Activated CD4-positive, CD25-positive, alpha-beta regulatory T cell treated with anti-CD3 and anti-CD28 coated beads, Interleukin-2, amount 50 U/mL, for 16 hours (primary cell): ENCODE data around the gene COG8.
"Not testable (repeated sequence)": the region's sequence is repeated elsewhere in the genome, so short reads cannot be mapped to it uniquely, and the experiment has no call there.

Experiments
- DNase-seq: peaks from one replicate; pipeline ENCODE4 v3.0.0-alpha.2; 2020; ENCODE audit warnings: low read depth, low spot score

Gene COG8, protein sequence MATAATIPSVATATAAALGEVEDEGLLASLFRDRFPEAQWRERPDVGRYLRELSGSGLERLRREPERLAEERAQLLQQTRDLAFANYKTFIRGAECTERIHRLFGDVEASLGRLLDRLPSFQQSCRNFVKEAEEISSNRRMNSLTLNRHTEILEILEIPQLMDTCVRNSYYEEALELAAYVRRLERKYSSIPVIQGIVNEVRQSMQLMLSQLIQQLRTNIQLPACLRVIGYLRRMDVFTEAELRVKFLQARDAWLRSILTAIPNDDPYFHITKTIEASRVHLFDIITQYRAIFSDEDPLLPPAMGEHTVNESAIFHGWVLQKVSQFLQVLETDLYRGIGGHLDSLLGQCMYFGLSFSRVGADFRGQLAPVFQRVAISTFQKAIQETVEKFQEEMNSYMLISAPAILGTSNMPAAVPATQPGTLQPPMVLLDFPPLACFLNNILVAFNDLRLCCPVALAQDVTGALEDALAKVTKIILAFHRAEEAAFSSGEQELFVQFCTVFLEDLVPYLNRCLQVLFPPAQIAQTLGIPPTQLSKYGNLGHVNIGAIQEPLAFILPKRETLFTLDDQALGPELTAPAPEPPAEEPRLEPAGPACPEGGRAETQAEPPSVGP

DNA sequence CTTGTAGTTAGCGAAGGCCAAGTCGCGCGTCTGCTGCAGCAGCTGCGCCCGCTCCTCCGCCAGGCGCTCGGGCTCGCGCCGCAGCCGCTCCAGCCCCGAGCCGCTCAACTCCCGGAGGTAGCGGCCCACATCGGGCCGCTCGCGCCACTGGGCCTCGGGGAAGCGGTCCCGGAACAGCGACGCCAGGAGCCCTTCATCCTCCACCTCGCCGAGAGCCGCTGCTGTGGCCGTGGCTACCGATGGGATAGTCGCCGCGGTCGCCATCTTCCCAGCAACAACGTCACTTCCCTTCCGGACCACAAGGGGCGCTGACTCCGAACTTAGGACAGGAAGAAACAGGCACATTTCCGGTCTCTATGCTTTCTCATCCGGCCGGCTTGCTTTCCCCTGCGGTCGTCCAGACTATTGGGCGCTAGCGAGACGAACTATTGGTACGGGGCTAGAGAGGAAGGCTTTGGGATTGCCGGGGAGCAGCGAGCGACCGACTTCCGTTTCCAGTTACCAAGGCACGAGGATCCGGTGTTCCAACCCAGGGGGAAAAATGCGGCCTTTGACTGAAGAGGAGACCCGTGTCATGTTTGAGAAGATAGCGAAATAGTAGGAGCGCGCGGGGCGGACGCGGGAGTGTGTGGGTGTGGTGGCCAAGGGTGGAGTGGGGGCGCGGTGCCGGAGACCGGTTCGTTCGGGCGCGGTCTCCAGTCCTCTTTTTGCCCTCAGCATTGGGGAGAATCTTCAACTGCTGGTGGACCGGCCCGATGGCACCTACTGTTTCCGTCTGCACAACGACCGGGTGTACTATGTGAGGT lies at the start of gene COG8, which contains the start of gene NIP7:
Gene COG8 (minus strand): TSS at position 276 of the 806 bp plus-strand sequence. CDS start 12 bp downstream, at position 264.
Gene NIP7 (plus strand): TSS at position 484 of the 806 bp plus-strand sequence. CDS start 58 bp downstream, at position 542.
- peak; percentile 83 for DNase-seq

- DNase-seq, result no peak
Measured at GRCh38 chr16:69386596-69386995, 47.2 kb upstream of the COG8 start.

- no peak for DNase-seq
Measured at GRCh38 chr16:69384974-69385373, 45.6 kb upstream of the COG8 start.

DNA sequence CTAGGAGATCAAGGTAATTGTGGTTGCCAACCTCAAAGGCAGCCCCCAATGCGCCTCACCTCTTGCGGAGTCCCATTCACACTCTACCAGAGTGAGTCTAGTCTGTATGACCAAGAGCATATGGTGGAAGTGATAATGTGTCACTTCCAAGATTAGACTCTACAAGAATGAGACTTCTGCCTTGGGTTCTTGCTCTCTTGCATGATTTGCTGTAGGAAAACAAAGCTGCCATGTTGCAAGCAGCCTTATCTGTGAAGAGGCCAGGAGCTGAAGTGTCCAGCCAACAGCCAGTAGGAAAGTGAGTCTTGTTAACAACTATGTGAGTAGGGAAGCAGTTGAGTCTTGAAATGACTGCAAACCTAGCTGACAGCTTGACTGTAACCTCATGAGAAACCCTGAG lies 43.1 kb upstream of the COG8 start:
- no peak for DNase-seq

DNA sequence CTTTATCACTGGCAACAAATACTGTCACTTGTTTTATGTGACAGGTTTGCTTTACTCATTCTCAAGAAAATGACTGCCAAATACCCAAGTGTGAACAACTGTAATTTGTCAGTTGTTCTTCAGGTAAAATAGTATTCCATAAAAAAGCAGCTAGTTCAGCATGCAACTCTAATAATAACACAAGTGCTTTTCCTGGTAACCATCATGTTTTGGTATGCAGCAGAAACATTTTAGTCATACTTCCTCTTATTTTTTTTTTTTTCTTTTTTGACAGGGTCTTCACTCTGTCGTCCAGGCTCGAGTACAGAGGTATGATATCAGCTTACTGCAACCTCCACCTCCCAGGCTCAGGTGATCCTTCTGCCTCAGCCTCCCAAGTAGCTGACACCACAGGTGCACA lies 41.9 kb upstream of the COG8 start:
- DNase-seq, result no peak

GRCh38 chr16:69378760-69379159 lies 39.4 kb upstream of the COG8 start:
- no peak for DNase-seq

DNA sequence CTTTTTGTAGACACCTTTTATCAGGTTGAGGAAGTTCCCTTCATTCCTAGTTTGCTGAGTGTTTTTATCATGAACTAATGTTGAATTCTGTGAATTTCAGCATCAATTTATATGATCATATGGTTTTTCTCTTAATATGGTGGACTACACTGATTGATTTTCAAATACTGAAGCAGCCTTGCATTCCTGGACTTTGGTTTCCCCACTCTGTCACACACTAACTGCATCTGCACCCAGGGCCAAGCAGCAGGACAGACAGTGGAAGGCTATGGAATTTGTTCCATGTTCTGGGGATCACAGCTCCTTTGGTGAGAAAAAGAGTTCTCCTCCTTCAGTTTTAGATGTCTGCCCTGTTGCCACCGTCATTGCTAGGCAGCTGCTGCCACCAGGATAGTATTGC lies 38.7 kb upstream of the COG8 start:
- DNase-seq, result no peak

GRCh38 chr16:69376393-69377059 lies 37.2 kb upstream of the COG8 start:
- no peak for DNase-seq

DNA sequence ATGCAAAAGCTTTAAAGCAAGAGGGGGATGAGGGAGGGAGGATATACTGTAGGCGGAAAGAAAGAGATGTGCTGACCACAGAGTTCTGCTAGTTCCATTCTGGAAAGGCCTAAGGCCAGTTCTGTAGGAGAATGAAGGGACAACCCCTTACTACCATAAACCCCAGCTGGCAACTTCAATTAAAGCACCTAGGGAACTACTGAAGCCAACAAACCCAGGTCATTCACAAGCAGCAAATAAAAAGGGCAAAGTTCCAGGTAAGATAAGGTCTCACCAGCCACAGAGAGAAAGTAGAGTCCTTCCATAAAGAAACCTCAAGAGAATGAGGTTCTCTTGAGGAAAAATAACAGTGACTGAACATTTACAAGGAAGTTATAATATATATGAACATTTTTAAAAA lies 33.7 kb upstream of the COG8 start:
- no peak for DNase-seq

GRCh38 chr16:69371564-69371963 lies 32.2 kb upstream of the COG8 start:
- DNase-seq, result no peak

DNA sequence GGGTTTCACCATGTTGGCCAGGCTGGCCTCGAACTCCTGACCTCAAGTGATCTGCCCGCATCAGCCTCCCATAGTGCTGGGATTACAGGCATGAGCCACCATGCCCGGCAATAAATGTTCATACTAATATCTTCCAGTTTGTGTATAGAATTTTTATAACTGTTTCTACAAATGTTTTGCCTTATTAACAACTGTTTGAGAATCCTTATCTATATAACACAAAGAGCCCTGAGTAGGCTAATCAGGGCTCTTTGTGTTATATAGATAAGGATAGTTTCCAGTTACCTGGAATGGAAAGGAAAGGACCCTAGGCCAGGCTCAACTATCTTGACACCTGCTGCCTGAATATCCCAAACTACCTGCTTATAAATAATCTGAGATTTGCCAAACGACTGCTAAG lies 29.5 kb upstream of the COG8 start:
- no peak for DNase-seq

GRCh38 chr16:69367980-69368379 lies 28.6 kb upstream of the COG8 start:
- no peak for DNase-seq

DNA sequence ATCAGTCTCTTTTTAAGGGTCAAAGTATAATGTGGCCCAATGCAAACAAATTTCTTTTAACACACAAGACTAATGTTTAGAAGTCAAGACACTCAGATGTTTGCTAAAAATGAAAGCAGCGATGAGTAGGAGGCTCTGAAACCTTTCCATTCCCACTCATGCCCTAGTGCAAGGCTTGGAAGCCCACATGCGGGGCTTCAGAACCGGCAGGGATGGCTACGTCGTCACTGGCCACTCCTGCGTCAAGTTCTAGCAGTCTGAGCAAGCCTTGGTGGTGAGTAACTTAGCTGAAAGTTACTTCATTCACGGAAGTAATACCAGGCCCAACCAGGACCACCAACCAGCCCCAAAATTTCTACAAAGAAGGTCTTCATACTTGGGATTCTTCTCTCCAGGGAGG lies 27.1 kb upstream of the COG8 start:
- DNase-seq, result no peak

GRCh38 chr16:69365901-69366300 lies 26.5 kb upstream of the COG8 start:
- DNase-seq, result no peak

DNA sequence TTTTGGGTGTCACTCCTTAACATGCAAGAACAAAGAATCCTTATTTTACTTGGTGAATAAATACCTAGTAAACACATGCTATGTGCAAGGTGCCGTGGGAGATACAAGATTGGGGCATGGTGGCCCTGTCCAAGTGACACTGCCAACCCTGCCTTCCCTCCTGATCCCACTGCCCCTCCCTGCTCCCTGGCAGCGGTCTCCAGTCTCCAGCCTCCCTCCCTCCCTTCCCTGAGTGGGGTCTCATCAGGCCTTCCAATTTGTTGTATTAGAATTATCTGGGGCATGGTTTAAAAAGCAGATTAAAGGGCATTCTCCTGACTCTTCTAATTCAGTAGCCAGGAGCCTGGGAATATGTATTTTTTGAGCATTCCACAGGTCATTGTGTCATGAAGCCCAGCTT lies 24.7 kb upstream of the COG8 start:
- DNase-seq, result no peak

- DNase-seq, result no peak
Measured at GRCh38 chr16:69363281-69363717, 23.9 kb upstream of the COG8 start.

DNA sequence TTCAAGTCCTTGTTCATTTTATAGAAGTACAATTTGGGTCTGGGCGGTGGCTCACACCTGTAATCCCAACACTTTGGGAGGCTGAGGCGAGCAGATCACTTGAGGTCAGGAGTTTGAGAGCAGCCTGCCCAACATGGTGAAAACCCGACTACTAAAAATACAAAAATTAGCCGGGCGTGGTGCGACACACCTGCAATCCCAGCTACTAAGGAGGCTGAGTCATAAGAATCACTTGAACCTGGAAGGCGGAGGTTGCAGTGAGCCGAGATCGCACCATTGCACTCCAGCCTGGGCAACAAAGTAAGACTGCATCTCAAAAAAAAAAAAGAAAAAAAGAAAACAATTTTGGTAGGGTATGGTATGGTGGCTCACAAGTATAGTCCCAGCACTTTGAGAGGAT lies 20.7 kb upstream of the COG8 start:
- not testable (repeated sequence) for DNase-seq

GRCh38 chr16:69351309-69352027 lies 12.1 kb upstream of the COG8 start, which contains the start of gene TMED6:
Gene TMED6 (minus strand): TSS chr16:69351786. CDS start chr16:69351753, 33 bp downstream.
- no peak for DNase-seq

DNA sequence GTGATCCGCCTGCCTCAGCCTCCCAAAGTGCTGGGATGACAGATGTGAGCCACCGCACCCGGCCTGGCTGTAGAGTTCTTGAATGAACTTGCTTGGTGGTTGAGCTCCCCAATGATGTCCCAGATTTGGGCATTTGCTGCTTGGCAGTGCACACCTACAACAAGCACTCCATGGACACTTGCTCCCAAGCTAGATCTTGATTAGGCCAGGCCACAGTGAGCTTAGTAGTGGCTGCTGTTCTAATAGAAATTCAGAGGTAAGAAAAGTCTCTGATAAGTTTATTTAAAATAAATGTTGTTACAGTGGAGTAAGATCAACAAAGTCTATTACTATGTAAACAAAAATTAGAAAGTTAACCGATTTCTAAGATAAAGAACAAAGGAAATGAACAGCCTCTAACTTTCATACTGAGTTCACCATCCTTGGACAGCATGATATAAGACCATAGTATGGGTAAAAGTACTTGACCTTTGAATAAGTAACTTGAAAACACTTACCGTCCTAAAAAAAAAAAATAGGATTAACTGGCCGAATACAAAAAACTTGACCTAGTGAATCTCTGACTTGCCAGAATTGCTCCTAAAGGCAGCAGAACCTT lies 11.3 kb upstream of the COG8 start:
- no peak for DNase-seq

DNA sequence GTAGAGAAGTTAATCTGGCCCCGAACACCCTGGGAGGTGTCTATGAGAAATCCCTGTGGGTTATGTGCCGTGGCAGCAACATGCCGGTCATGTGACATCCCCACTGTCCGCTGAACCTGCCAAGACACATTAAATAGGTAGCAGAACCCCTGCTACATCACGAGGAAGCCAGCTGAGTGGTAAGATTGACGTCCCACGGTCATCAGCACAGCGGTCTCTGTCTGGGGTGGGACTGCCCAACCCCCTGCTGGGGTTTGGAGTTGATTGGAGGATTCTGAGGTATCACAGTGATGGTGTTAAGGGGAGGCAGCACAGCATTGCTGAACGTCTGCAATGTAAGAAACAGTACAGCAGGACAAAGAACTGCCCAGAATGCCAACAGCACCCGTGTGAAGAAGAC lies 10.2 kb upstream of the COG8 start:
- DNase-seq, result no peak

GRCh38 chr16:69348222-69348621 lies 8.9 kb upstream of the COG8 start:
- no peak for DNase-seq
